ENCODE results near the gene BICD1.

BICD1 gene

GRCh38 chr12:32353540-32353939 is 246.9 kb downstream of the BICD1 start:
- Histone ChIP-seq H3K27me3 (ENCODE audit: control insufficient read depth, insufficient read depth, low read length, poor library complexity, severe bottlenecking) (no peaks in the 10 kb centered on the region), H3K9me3 (ENCODE audit: control insufficient read depth, low read length) (no peaks in the 10 kb centered on the region), H3K4me1 (ENCODE audit: control insufficient read depth, insufficient read depth, low read length) (no peaks in the 10 kb centered on the region), H3K27ac (ENCODE audit: insufficient read depth, low read depth, low read length, poor library complexity, severe bottlenecking) (no peak overlapping the region), H3K4me3 (ENCODE audit: insufficient read depth, low read depth, low read length) (no peak overlapping the region), H3K36me3 (ENCODE audit: control insufficient read depth, insufficient read depth, low read length) (no peaks in the 10 kb centered on the region)
- 91 to 96% methylated on average over 1 of the region's 1 CpG for WGBS, 2 experiments

GRCh38 chr12:32357601-32358249 is 251.1 kb downstream of the BICD1 start:
- no peaks in the 10 kb centered on the region for H3K27me3 ChIP-seq (ENCODE audit: control insufficient read depth, insufficient read depth, low read length, poor library complexity, severe bottlenecking)
- WGBS, 2 experiments: 93% methylated on average over 8 of the region's 8 CpGs
- no peak overlapping the region for H3K27ac ChIP-seq (ENCODE audit: insufficient read depth, low read depth, low read length, poor library complexity, severe bottlenecking)
- H3K4me1 ChIP-seq (ENCODE audit: control insufficient read depth, insufficient read depth, low read length): no peaks in the 10 kb centered on the region
- no peaks in the 10 kb centered on the region for H3K9me3 ChIP-seq (ENCODE audit: control insufficient read depth, low read length)
- no peak overlapping the region for H3K4me3 ChIP-seq (ENCODE audit: insufficient read depth, low read depth, low read length)
- no peaks in the 10 kb centered on the region for H3K36me3 ChIP-seq (ENCODE audit: control insufficient read depth, insufficient read depth, low read length)

- no peaks in the 10 kb centered on the region for H3K27me3 ChIP-seq (ENCODE audit: control insufficient read depth, insufficient read depth, low read length, poor library complexity, severe bottlenecking)
- H3K4me3 ChIP-seq (ENCODE audit: insufficient read depth, low read depth, low read length): no peak overlapping the region
- H3K4me1 ChIP-seq (ENCODE audit: control insufficient read depth, insufficient read depth, low read length): no peaks in the 10 kb centered on the region
- 87 to 92% methylated on average over 6 of the region's 6 CpGs for WGBS, 2 experiments
- H3K36me3 ChIP-seq (ENCODE audit: control insufficient read depth, insufficient read depth, low read length): no peaks in the 10 kb centered on the region
- no peak overlapping the region for H3K27ac ChIP-seq (ENCODE audit: insufficient read depth, low read depth, low read length, poor library complexity, severe bottlenecking)
- H3K9me3 ChIP-seq (ENCODE audit: control insufficient read depth, low read length): no peaks in the 10 kb centered on the region
Observed at GRCh38 chr12:32360956-32361355, 254.3 kb downstream of the BICD1 start.

GRCh38 chr12:32362892-32363291 is 256.2 kb downstream of the BICD1 start:
- Histone ChIP-seq H3K27ac (ENCODE audit: insufficient read depth, low read depth, low read length, poor library complexity, severe bottlenecking) (no peak overlapping the region), H3K4me3 (ENCODE audit: insufficient read depth, low read depth, low read length) (no peak overlapping the region)
- 85 to 93% methylated on average over 3 of the region's 3 CpGs for WGBS, 2 experiments

GRCh38 chr12:32365473-32366064 is 258.9 kb downstream of the BICD1 start:
- Histone ChIP-seq H3K27me3 (ENCODE audit: control insufficient read depth, insufficient read depth, low read length, poor library complexity, severe bottlenecking) (no peaks in the 10 kb centered on the region), H3K9me3 (ENCODE audit: control insufficient read depth, low read length) (no peaks in the 10 kb centered on the region), H3K27ac (ENCODE audit: insufficient read depth, low read depth, low read length, poor library complexity, severe bottlenecking) (no peak overlapping the region), H3K36me3 (ENCODE audit: control insufficient read depth, insufficient read depth, low read length) (no peaks in the 10 kb centered on the region), H3K4me3 (ENCODE audit: insufficient read depth, low read depth, low read length) (no peak overlapping the region), H3K4me1 (ENCODE audit: control insufficient read depth, insufficient read depth, low read length) (no peaks in the 10 kb centered on the region)
- 33 to 56% methylated on average over 3 to 5 of the region's 5 CpGs for WGBS, 2 experiments

More at GRCh38 chr12:32362892-32363291, 256.2 kb downstream of the BICD1 start:
- Histone ChIP-seq H3K9me3 (ENCODE audit: control insufficient read depth, low read length) (no peaks in the 10 kb centered on the region), H3K27me3 (ENCODE audit: control insufficient read depth, insufficient read depth, low read length, poor library complexity, severe bottlenecking) (no peaks in the 10 kb centered on the region), H3K4me1 (ENCODE audit: control insufficient read depth, insufficient read depth, low read length) (no peaks in the 10 kb centered on the region), H3K36me3 (ENCODE audit: control insufficient read depth, insufficient read depth, low read length) (no peaks in the 10 kb centered on the region)

GRCh38 chr12:32366714-32367113 is 260.1 kb downstream of the BICD1 start:
- 100% methylated on average over 1 of the region's 1 CpG; no CpG with 5 or more reads in 1 of the 2 experiments for WGBS, 2 experiments
- Histone ChIP-seq H3K27ac (ENCODE audit: insufficient read depth, low read depth, low read length, poor library complexity, severe bottlenecking) (no peak overlapping the region), H3K4me3 (ENCODE audit: insufficient read depth, low read depth, low read length) (no peak overlapping the region), H3K36me3 (ENCODE audit: control insufficient read depth, insufficient read depth, low read length) (no peaks in the 10 kb centered on the region), H3K4me1 (ENCODE audit: control insufficient read depth, insufficient read depth, low read length) (no peaks in the 10 kb centered on the region), H3K9me3 (ENCODE audit: control insufficient read depth, low read length) (no peaks in the 10 kb centered on the region), H3K27me3 (ENCODE audit: control insufficient read depth, insufficient read depth, low read length, poor library complexity, severe bottlenecking) (no peaks in the 10 kb centered on the region)

GRCh38 chr12:32367381-32367780 is 260.7 kb downstream of the BICD1 start:
- H3K27ac ChIP-seq (ENCODE audit: insufficient read depth, low read depth, low read length, poor library complexity, severe bottlenecking): no peak overlapping the region
- H3K9me3 ChIP-seq (ENCODE audit: control insufficient read depth, low read length): no peaks in the 10 kb centered on the region
- no peaks in the 10 kb centered on the region for H3K4me1 ChIP-seq (ENCODE audit: control insufficient read depth, insufficient read depth, low read length)
- H3K36me3 ChIP-seq (ENCODE audit: control insufficient read depth, insufficient read depth, low read length): no peaks in the 10 kb centered on the region
- no peak overlapping the region for H3K4me3 ChIP-seq (ENCODE audit: insufficient read depth, low read depth, low read length)
- no peaks in the 10 kb centered on the region for H3K27me3 ChIP-seq (ENCODE audit: control insufficient read depth, insufficient read depth, low read length, poor library complexity, severe bottlenecking)
- 92 to 95% methylated on average over 3 to 4 of the region's 4 CpGs for WGBS, 2 experiments

GRCh38 chr12:32369202-32369601 is 262.6 kb downstream of the BICD1 start:
- Histone ChIP-seq H3K36me3 (ENCODE audit: control insufficient read depth, insufficient read depth, low read length) (no peaks in the 10 kb centered on the region), H3K27me3 (ENCODE audit: control insufficient read depth, insufficient read depth, low read length, poor library complexity, severe bottlenecking) (no peaks in the 10 kb centered on the region), H3K4me1 (ENCODE audit: control insufficient read depth, insufficient read depth, low read length) (no peaks in the 10 kb centered on the region), H3K4me3 (ENCODE audit: insufficient read depth, low read depth, low read length) (no peak overlapping the region), H3K9me3 (ENCODE audit: control insufficient read depth, low read length) (no peaks in the 10 kb centered on the region), H3K27ac (ENCODE audit: insufficient read depth, low read depth, low read length, poor library complexity, severe bottlenecking) (no peak overlapping the region)
- 93 to 96% methylated on average over 4 of the region's 4 CpGs for WGBS, 2 experiments

GRCh38 chr12:32377344-32378055 is 270.9 kb downstream of the BICD1 start:
- no peaks in the 10 kb centered on the region for H3K9me3 ChIP-seq (ENCODE audit: control insufficient read depth, low read length)
- WGBS, 2 experiments: 83 to 85% methylated on average over 9 to 12 of the region's 12 CpGs
- H3K4me3 ChIP-seq (ENCODE audit: insufficient read depth, low read depth, low read length): no peak overlapping the region
- no peaks in the 10 kb centered on the region for H3K27me3 ChIP-seq (ENCODE audit: control insufficient read depth, insufficient read depth, low read length, poor library complexity, severe bottlenecking)
- no peaks in the 10 kb centered on the region for H3K36me3 ChIP-seq (ENCODE audit: control insufficient read depth, insufficient read depth, low read length)
- H3K27ac ChIP-seq (ENCODE audit: insufficient read depth, low read depth, low read length, poor library complexity, severe bottlenecking): no peak overlapping the region
- peaks cover 7% of the 10 kb centered on the region for H3K4me1 ChIP-seq (ENCODE audit: control insufficient read depth, insufficient read depth, low read length)

GRCh38 chr12:32379213-32379612 is 272.6 kb downstream of the BICD1 start:
- no peaks in the 10 kb centered on the region for H3K9me3 ChIP-seq (ENCODE audit: control insufficient read depth, low read length)
- H3K4me1 ChIP-seq (ENCODE audit: control insufficient read depth, insufficient read depth, low read length): peaks cover 7% of the 10 kb centered on the region
- H3K27me3 ChIP-seq (ENCODE audit: control insufficient read depth, insufficient read depth, low read length, poor library complexity, severe bottlenecking): no peaks in the 10 kb centered on the region
- no peak overlapping the region for H3K27ac ChIP-seq (ENCODE audit: insufficient read depth, low read depth, low read length, poor library complexity, severe bottlenecking)
- 95 to 96% methylated on average over 10 of the region's 10 CpGs for WGBS, 2 experiments
- no peak overlapping the region for H3K4me3 ChIP-seq (ENCODE audit: insufficient read depth, low read depth, low read length)
- H3K36me3 ChIP-seq (ENCODE audit: control insufficient read depth, insufficient read depth, low read length): no peaks in the 10 kb centered on the region

Data from ectodermal cell (in vitro differentiated cells).